Suppressor macrophage treated with lipopolysaccharide for 4 hours (primary cell): ENCODE results near the gene SMC2.
A peak's percentile ranks its signal among the peaks of the same experiment; 100 is the strongest.

Experiments used
- DNase-seq: peaks from one replicate; pipeline ENCODE4 v3.0.0-alpha.2; 2020

Gene SMC2

DNA sequence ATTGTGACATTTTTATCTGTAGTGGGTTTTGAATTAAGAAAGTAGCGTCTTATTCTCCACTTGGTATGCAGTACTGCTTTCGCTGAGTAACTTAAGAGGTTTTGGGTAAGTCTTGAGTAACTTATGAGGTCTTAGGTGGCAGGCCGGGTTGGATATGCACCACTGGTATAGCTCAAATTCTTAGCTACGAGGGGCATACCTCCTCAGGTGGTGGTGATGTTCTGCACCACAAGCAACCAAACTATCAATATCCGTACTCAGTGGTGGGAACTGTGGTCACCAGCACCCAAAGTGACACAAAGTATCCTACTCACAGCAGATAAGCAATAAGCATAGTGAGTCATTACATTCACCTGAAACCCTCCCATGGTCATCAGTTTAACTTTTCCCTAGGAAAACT is 13.7 kb downstream of the SMC2 start:
- no peak for DNase-seq

DNA sequence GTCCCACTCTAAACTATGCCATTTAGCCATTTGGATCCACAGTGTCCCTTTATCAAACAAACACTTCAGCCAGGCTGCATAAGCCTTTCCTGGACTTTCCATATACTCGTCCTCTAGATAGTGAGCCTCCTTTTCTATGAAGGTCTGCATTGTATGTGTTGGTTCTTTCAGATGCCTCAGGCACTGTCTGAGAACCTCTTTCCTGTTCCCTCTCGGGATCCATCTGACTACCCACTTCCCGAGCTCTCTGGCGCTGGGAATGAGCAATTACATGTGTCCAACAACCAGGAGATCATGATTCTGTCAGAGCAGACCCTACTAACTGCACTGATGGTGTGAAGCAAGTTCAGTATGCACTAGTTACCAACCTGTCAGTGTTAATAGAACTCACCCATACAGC is 14.2 kb downstream of the SMC2 start:
- no peak for DNase-seq

DNA sequence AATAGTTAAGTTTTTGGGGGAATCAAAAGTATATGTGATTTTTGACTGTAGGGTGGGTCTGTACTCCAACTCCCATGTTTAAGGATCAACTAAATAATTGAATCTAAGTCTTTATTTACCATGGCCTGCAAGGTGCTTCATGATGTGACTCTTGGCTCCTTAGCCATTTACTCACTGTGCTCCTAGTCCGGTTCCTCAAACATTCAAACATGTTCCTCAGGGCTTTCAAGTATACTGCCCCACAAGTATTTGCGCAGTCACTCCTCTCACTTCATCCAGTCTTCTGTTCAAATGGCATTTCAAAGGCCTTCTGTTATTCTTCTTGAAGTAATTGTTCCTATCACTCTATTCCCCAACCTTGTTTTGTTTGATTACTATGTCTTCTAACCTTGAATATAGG is 16.4 kb downstream of the SMC2 start:
- DNase-seq = no peak

DNA sequence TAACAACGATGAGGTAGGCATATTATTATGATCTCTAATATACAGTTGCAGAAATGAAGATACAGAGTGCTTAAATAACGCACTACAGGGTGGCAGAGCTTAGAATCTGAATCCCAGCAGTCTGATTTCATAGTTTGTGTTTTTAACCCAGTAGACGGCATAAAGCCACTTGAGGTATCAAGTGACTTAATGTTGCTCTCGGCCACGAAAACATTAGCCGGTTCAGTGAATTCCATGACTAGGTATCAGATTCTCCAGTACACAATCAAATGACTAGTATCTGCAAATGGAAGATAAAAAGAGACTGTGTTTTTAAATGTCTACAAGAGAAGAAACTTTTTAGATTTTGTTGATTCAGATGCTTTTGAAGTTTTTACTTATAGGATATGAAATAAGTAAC is 24.8 kb downstream of the SMC2 start:
- no peak for DNase-seq

DNA sequence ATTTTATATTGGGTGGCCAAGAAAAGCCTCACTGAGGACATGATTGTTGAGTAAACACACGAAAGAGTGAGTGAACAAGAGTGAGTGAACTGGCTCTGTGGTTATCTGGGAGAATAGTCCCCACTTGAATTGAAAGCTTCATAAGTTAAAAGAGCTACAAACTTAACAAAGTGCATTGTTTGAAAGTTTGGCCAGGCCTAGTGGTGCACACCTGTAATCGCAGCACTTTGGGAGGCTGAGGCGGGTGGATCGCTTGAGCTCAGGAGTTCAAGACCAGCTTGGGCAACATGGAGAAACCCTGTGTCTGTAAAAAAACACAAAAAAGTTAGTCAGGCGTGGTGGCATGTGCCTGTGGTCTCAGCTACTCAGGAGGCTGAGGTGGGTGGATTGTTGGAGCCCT is 26.9 kb downstream of the SMC2 start:
- no peak for DNase-seq

DNA sequence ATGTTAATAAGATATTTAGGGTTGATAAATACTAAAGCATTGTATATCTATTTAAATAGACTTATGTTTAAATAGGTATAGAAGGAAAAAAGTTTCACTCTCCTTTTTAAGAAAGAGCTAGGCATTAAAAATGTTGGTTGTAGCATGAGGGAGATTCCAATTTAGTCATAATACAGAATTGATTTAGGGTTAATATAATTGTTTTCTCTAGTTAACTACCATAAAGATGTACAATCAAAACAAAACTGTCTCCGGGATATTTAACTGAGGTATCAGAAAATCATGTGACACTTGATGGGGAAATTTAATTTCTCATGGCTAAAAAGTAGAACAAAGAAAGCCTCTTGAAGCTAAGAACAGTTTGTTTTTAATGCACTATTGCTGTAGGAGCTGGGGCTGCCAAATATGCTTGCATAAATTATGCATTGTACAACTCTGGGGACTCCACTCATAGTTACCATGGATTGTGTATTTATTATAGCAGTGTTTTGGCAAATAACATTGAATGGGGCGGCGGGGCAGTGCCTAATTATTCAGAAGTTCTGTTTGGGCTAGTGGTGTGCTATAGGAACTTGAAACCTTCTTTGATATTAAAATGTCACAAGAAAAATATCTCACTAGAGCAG is 44.2 kb downstream of the SMC2 start:
- no peak for DNase-seq

DNA sequence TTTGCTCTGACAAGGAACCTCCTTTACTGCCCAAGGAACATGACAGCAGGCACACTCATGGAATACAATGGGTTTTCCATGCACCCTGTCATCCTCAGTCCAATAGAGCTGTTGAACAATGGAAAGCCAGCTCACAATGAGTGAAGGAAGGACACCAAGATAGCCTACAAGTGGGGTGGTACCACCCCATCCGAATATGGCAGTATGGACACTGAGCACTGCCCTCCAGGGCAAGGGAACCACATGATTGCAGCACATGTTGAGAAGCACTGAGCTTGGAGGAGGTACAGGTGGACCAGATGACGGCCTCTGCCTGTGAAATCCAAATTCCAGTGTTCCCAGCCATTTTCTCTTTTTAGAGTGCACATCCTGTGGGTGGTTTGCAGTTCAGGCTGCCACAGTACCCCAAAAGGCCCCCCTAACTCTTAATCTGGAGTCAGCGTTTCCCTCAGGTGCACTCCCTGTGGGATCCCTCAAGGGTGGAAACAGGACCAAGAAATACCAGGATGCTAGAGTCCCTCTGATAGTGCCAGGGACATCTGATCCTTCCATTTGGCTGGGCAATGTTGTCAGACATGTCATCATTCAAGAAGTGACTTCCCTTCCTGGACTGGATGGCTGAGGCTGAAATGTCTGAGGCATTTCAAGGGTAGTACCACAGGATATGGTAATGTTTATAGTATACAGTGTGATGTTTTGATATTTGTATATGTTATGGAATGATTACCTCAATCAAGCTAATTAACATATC is 48.9 kb downstream of the SMC2 start:
- no peak for DNase-seq

DNA sequence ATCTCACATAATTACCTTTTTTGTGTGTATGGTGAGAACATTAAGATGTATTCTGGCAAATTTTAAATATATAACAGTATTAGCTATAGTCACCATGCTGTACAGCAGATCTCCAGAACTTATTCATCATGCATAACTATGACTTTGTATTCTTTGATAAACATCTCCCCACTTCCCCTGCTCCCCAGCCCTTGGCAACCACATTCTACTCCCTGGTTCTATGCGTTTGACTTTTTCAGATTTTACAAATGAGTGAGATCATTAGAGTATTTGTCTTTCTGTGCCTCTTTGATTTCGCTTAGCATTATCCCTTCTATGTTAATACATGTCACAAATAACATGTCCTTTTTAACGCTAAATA is 49.4 kb downstream of the SMC2 start:
- DNase-seq = no peak

DNA sequence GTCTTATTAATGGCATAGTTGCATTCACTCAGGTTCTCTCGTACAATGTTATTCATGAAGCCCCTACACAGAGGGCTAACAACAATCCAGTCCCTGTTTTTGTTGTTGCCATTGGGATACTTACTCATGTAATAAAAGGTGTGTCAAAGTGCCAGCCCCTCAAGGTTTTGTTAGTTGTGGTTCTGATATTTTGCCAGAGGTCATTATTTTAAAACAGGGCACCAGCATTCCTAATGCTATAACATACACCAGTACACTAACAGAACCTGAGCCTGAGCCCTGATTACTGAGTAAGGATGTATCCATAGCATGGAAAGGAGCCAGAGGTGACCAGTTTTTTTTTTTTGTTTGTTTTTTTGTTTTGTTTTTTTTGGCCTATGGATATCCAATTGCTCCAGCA is 50.2 kb downstream of the SMC2 start:
- DNase-seq = no peak

DNA sequence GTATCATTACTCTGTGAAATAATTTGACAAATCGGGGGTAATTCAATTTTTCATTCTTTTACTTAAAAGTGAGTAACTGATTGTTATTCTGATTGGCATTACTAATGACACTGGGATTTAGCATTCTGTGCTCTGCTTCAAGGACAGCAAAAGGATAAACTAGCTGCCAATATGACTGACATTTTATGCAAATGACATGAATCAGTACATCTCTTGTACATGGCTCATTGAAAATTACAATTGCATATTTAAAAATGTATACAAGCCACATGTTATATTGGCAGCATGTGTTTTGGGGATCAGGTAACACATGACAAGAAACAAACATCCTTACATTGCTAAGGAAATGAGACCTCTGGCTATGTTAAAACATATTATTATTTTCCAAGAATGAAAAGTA is 79.0 kb downstream of the SMC2 start:
- DNase-seq = no peak

DNA sequence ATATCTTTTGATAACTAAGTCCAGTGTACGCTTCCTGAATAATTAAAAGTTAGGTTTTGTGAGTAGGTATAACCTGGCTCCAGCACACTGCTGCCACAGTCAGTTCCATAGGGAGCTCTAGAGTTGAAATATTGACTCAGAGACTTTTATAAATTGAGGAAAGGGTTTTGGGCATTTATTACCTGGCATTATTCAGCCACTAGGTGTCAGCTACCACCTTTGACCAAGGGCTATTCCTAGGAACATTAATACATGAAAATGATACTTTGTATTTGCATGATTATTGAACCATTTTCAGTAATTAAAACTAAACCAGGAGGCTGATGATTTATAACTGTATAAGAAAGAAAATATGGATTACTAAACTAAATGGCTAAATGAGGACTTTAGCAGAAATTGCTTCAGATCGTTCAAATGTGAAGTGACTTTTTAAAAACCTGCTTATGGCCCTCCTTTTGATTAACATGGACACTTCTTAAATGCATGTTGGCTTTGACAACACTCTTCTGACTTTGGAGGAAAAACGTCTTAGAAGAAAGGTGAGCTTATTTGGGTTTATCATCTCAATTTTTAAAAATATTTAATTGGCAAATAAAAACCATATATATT is 83.0 kb downstream of the SMC2 start:
- DNase-seq = peak; percentile 8

DNA sequence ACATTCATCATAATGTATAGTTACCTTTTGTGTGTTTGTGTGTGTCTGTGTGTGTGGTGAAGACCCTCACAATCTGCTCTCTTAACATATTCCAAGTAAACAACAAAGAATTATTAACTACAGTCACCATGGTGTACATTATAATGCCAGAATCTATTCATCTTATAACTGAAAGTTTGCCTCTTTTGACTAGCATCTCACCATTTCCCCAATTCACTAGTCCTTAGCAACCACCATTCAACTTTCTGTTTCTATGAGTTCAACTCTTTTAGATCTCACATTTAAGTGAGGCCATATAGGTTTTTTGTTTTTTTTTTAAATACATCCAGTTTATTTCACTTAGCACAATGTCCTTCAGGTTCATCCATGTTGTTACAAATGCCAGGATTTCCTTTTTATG is 83.6 kb downstream of the SMC2 start:
- no peak for DNase-seq
